Measurements from ENCODE around the gene PSKH1. TPM values are rescaled to one million over a fixed set of nuclear protein-coding genes. Genes with fewer than 3 reads are reported as not detected.
"Not testable (repeated sequence)": the region's sequence is repeated elsewhere in the genome, so short reads cannot be mapped to it uniquely, and the experiment has no call there.

PSKH1 gene
- polyA plus RNA-seq, 2 of the 4 experiments (the other 2 are of a cell fraction), result 15.1 to 15.8 TPM

GRCh38 chr16:67860589-67861398 lies 32.3 kb upstream of the PSKH1 start:
- Histone ChIP-seq H3K4me2 (peak overlapping the region; percentile 35; the same call in 2 of the 3 replicates), H3K27ac (peak overlapping the region in 1 of 2 experiments; percentile 37; a peak in 2 of 6 replicates), H3K9me3 (no peaks in the 10 kb centered on the region), H3K4me1 (peaks cover 58% of the 10 kb centered on the region), H3K4me3 (no peak overlapping the region)
- POLR2A ChIA-PET, result no interaction called here
- CTCF ChIA-PET, result interaction anchor here (0.6 to 9.3 kb wide), 6 partner anchors 8 to 180 kb away, joined by 3 to 86 read pairs (median 3); partner anchors contain the start of gene NRN1L
- 64% methylated on average over 8 of the region's 8 CpGs for WGBS (ENCODE audit: missing lambda C conversion rate)
- FAIRE-seq (no peak), DNase-seq (ENCODE audit: low read depth in 1 of 2, low spot score in 1 of 2) (peak in 1 of 2 experiments; percentile 44), ATAC-seq (no peak)
- no peak for TF ChIP-seq SREBF2 (IDR thresholded peaks at IDR 0.05)
- TF ChIP-seq FOSL2 (IDR thresholded peaks at IDR 0.05), result no peak
- TF ChIP-seq FOSL2 (CRISPR knock-in tag; IDR thresholded peaks at IDR 0.05), result no peak
- no peak for TF ChIP-seq EP300 (IDR thresholded peaks at IDR 0.05)
- TF ChIP-seq CBX8 (IDR thresholded peaks at IDR 0.05), result no peak
- no peak for TF ChIP-seq RNF2 (IDR thresholded peaks at IDR 0.05; ENCODE audit: borderline replicate concordance, low read depth)
- TF ChIP-seq EHF (CRISPR knock-in tag; IDR thresholded peaks at IDR 0.05), result no peak

DNA sequence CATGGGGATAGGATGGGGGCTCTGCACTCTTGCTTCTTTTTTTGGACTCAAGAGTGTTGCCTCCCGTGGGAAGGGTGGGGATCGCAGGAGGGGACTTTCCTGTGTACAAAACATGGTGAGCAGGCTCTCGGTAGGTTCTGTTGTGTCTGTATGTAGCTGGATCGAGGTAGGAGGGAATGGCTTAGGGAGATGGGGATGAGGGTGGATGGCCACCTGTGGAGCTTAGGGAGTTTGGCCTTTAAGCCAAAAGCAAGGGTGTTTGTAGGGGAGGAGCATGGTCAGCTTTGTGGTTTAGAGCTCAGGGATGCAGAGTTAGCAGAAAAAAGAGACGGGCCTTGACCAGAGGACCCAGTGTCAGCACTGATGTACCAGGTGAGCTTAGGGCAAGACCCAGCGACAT lies 31.2 kb upstream of the PSKH1 start:
- CTCF ChIA-PET, result interaction anchor here (1.0 to 9.3 kb wide), 10 partner anchors 9 to 341 kb away, joined by 3 to 86 read pairs (median 6); partner anchors contain the start of gene NRN1L
- no peak overlapping the region for H3K4me3 ChIP-seq
- DNase-seq (ENCODE audit: low read depth in 1 of 2, low spot score in 1 of 2), result no peak
- no peaks in the 10 kb centered on the region for H3K9me3 ChIP-seq
- no peak for FAIRE-seq
- TF ChIP-seq RARB (CRISPR knock-in tag; IDR thresholded peaks at IDR 0.05), result no peak
- 92% methylated on average over 6 of the region's 6 CpGs for WGBS (ENCODE audit: missing lambda C conversion rate)
- peaks cover 52% of the 10 kb centered on the region for H3K4me1 ChIP-seq
- H3K4me2 ChIP-seq, result no peak overlapping the region
- POLR2A ChIA-PET, result interaction anchor here (2.0 kb wide), 1 partner anchor 11 kb away, joined by 5 read pairs; the partner anchor contains the start of gene EDC4
- no peak for ATAC-seq
- no peak overlapping the region for H3K27ac ChIP-seq

DNA sequence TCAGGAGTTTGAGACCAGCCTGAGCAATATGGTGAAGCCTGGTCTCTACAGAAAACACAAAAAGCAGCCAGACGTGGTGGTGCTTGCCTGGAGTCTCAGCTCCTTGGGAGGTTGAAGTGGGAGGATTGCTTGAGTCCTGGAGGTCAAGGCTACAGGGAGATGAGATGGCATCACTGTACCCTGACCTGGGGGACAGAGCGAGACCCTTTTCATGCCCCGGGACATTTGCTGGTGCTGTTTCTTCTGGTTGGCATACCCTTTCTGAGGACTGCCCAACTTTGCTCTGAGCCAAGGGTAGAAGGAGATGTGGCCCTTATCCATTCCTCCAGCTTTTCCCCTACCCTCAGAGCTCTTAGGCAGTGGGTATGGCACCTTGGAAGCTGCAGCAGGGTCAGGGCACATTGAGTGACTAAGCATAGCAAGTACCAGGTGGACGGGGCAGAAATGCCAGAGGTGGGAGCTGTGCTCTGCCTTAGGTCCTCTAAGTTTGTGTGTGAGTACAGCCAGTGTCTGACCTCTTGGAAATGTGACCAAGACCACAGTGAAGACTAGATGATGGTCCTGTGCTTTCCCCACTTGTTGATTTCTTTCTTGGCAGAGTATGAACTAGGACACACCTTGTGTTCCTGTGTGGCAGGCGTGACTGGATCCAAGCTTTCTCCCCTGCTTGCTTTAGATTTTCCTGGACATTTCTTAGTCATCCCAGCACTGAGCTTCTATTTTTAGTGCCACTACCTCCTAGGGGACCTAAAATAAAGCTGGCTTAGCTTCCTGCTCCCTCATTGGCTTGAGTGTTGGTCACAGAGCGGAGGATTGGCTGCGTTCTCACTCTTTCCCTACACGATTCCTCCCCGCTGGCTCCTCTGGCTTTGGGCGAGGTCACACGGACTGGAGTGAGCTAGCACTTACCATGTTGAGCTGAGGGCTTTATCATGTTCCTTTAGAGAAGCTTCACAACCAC lies 30.2 kb upstream of the PSKH1 start:
- POLR2A ChIA-PET, result interaction anchor here (2.0 kb wide), 1 partner anchor 10 kb away, joined by 5 read pairs; the partner anchor contains the start of gene EDC4
- CTCF ChIA-PET, result interaction anchor here (0.8 to 9.3 kb wide), 12 partner anchors 10 to 382 kb away, joined by 3 to 86 read pairs (median 4); partner anchors contain the start of genes ATP6V0D1 and NRN1L
- Histone ChIP-seq H3K9me3 (no peaks in the 10 kb centered on the region), H3K4me2 (peak overlapping the region; percentile 33; the same call in 2 of the 3 replicates), H3K27ac (peak overlapping the region in 1 of 2 experiments; percentile 20; a peak in 1 of 6 replicates), H3K4me3 (no peak overlapping the region), H3K4me1 (peaks cover 42% of the 10 kb centered on the region)
- no peak for FAIRE-seq
- peak; percentile 6 to 7; a peak in 2 of 6 replicates for ATAC-seq
- DNase-seq (ENCODE audit: low read depth in 1 of 2, low spot score in 1 of 2), result no peak
- TF ChIP-seq, protein P1, sequence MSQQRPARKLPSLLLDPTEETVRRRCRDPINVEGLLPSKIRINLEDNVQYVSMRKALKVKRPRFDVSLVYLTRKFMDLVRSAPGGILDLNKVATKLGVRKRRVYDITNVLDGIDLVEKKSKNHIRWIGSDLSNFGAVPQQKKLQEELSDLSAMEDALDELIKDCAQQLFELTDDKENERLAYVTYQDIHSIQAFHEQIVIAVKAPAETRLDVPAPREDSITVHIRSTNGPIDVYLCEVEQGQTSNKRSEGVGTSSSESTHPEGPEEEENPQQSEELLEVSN (IDR thresholded peaks at IDR 0.05; ENCODE audit: borderline replicate concordance, low read depth), result no peak
- TF ChIP-seq, protein P2, sequence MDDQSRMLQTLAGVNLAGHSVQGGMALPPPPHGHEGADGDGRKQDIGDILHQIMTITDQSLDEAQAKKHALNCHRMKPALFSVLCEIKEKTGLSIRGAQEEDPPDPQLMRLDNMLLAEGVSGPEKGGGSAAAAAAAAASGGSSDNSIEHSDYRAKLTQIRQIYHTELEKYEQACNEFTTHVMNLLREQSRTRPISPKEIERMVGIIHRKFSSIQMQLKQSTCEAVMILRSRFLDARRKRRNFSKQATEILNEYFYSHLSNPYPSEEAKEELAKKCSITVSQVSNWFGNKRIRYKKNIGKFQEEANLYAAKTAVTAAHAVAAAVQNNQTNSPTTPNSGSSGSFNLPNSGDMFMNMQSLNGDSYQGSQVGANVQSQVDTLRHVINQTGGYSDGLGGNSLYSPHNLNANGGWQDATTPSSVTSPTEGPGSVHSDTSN (IDR thresholded peaks at IDR 0.05), result no peak
- TF ChIP-seq CHD2 (IDR thresholded peaks at IDR 0.05; ENCODE audit: low read length, partially characterized antibody) (no peak), ZSCAN20 (CRISPR knock-in tag; IDR thresholded peaks at IDR 0.05) (no peak), GATA3 (IDR thresholded peaks at IDR 0.05; ENCODE audit: borderline replicate concordance) (no peak), ZFP36 (IDR thresholded peaks at IDR 0.05; ENCODE audit: borderline replicate concordance, partially characterized antibody) (no peak), RFX5 (IDR thresholded peaks at IDR 0.05) (no peak), EHF (CRISPR knock-in tag; IDR thresholded peaks at IDR 0.05) (no peak), POLR2AphosphoS2 (conservative IDR thresholded peaks at IDR 0.05; ENCODE audit: low read length) (no peak)
- TF ChIP-seq, protein P3, sequence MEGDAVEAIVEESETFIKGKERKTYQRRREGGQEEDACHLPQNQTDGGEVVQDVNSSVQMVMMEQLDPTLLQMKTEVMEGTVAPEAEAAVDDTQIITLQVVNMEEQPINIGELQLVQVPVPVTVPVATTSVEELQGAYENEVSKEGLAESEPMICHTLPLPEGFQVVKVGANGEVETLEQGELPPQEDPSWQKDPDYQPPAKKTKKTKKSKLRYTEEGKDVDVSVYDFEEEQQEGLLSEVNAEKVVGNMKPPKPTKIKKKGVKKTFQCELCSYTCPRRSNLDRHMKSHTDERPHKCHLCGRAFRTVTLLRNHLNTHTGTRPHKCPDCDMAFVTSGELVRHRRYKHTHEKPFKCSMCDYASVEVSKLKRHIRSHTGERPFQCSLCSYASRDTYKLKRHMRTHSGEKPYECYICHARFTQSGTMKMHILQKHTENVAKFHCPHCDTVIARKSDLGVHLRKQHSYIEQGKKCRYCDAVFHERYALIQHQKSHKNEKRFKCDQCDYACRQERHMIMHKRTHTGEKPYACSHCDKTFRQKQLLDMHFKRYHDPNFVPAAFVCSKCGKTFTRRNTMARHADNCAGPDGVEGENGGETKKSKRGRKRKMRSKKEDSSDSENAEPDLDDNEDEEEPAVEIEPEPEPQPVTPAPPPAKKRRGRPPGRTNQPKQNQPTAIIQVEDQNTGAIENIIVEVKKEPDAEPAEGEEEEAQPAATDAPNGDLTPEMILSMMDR (IDR thresholded peaks at IDR 0.05), result no peak
- 90% methylated on average over 11 of the region's 11 CpGs for WGBS (ENCODE audit: missing lambda C conversion rate)

DNA sequence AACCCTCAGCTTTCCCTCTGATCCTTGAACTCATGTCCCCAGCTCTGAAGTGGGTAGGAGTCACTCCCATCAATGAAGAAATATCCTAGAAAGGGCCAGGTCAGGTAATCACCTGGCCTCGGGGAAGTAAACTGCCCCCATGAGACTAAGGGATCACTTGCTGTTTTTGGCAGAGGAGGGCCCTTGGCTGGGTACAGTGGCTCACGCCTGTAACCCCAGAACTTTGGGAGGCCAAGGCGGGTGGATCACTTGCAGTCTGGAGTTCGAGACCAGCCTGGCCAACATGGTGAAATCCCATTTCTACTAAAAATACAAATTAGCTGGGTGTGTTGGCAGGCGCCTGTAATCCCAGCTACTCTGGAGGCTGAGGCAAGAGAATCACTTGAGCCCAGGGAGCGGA lies 29.0 kb upstream of the PSKH1 start:
- CTCF ChIA-PET, result interaction anchor here (0.6 to 9.3 kb wide), 10 partner anchors 8 to 579 kb away, joined by 3 to 86 read pairs (median 4); partner anchors contain the start of gene NRN1L
- 90% methylated on average over 6 of the region's 6 CpGs for WGBS (ENCODE audit: missing lambda C conversion rate)
- POLR2A ChIA-PET; H3K9me3 ChIP-seq; DNase-seq (ENCODE audit: low read depth in 1 of 2, low spot score in 1 of 2); H3K27ac ChIP-seq; FAIRE-seq; H3K4me3 ChIP-seq; H3K4me2 ChIP-seq; ATAC-seq: not testable (repeated sequence)
- H3K4me1 ChIP-seq, result peaks cover 32% of the 10 kb centered on the region
